ENCODE measurements around the gene CYTH4. TPM values are rescaled to one million over a fixed set of nuclear protein-coding genes. Genes with fewer than 3 reads are reported as not detected.

Gene CYTH4
- total and polyA plus RNA-seq, 2 of the 13 experiments (the other 11 are each of a cell fraction or from before 2014, with no cell fraction given): not detected

DNA sequence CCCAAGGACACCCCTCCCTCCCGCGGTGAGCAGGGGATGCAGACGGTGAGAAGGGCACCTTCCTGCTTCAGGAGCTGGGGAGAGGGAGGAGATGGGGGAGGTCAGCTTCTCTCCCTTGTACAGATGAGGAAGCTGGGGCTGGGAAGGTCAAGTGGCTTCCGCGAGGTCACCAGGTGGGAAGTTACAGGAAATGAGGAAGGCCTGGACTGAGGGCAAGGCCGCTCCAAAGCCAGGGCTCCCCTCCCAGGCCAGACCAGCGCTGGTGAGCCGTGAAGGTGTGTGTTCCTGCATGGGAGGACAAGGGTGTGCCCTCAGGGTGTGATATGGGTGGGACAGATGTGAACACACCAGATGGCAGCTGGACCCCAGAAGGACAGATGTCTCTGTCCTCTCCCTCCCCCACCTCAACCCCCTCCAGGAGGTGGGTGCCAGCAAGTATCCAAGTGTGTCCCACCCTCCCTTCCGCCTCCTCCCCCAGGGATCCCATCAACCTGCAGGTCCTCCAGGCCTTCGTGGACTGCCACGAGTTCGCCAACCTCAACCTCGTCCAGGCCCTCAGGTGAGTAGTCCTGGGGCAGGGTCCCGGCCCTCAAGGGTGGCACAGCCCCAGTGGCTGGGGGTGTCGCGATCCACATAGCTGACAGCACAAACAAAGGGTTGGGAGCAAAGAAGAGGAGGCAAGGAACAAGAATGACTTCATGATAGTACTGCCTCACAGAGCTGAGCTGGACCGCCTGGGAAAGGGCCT lies 16.6 kb downstream of the CYTH4 start:
- DNase-seq (ENCODE audit: low spot score) (no peak), ATAC-seq (no peak), FAIRE-seq (no peak)
- no peak overlapping the region for H3K9ac ChIP-seq (ENCODE audit: insufficient read depth, low read depth, low read length)
- H3K27ac ChIP-seq (ENCODE audit: extremely low read length, insufficient read depth, low read length): no peak overlapping the region
- peaks cover 4 to 20% of the 10 kb centered on the region in 2 experiments; a peak in 3 of 5 replicates for H3K27me3 ChIP-seq (ENCODE audit: control insufficient read depth in 1 of 2, insufficient read depth in 2 of 2, low read length in 2 of 2)
- no peak overlapping the region for H2AFZ ChIP-seq (ENCODE audit: low read length)
- H3K4me3 ChIP-seq (replicated peaks in 1 of 3; ENCODE audit: insufficient read depth in 1 of 3, low read depth in 2 of 3, low read length in 3 of 3): no peak overlapping the region
- H3K4me2 ChIP-seq (ENCODE audit: low read depth, low read length): no peak overlapping the region
- no peaks in the 10 kb centered on the region for H3K79me2 ChIP-seq (ENCODE audit: insufficient read depth, low read length)
- ChIA-PET POLR2A (no interaction called here), CTCF (ENCODE audit: low intra/inter-chr PET ratio, low total read pairs) (no interaction called here)
- WGBS (ENCODE audit: low lambda C conversion rate): 22% methylated on average over 16 of the region's 17 CpGs
- 0 out of 2 replicates have a peak, but pooled peaks cover 2% of the 10 kb centered on the region for H4K20me1 ChIP-seq (ENCODE audit: insufficient read depth, low read length)
- H3K36me3 ChIP-seq (replicated peaks in 1 of 2; ENCODE audit: control insufficient read depth in 1 of 2, insufficient read depth in 2 of 2, low read length in 2 of 2): no peaks in the 10 kb centered on the region
- TF ChIP-seq NFKBIZ (CRISPR knock-in tag; IDR thresholded peaks at IDR 0.05) (no peak), CBX2 (IDR thresholded peaks at IDR 0.05; ENCODE audit: low read depth, low read length) (no peak), CBX2 (CRISPR knock-in tag; IDR thresholded peaks at IDR 0.05; ENCODE audit: low read depth) (no peak), TCF7L2 (IDR thresholded peaks at IDR 0.05; ENCODE audit: low read depth, low read length) (no peak), ZNF724P (CRISPR knock-in tag; IDR thresholded peaks at IDR 0.05; ENCODE audit: borderline replicate concordance) (no peak), NKX3-1 (CRISPR knock-in tag; IDR thresholded peaks at IDR 0.05) (no peak), MEF2D (CRISPR knock-in tag; IDR thresholded peaks at IDR 0.05) (no peak), ATF7 (IDR thresholded peaks at IDR 0.05) (no peak), ATF7 (CRISPR knock-in tag; IDR thresholded peaks at IDR 0.05) (no peak), GABPB1 (CRISPR knock-in tag; IDR thresholded peaks at IDR 0.05) (no peak)
- TF ChIP-seq, protein P1, sequence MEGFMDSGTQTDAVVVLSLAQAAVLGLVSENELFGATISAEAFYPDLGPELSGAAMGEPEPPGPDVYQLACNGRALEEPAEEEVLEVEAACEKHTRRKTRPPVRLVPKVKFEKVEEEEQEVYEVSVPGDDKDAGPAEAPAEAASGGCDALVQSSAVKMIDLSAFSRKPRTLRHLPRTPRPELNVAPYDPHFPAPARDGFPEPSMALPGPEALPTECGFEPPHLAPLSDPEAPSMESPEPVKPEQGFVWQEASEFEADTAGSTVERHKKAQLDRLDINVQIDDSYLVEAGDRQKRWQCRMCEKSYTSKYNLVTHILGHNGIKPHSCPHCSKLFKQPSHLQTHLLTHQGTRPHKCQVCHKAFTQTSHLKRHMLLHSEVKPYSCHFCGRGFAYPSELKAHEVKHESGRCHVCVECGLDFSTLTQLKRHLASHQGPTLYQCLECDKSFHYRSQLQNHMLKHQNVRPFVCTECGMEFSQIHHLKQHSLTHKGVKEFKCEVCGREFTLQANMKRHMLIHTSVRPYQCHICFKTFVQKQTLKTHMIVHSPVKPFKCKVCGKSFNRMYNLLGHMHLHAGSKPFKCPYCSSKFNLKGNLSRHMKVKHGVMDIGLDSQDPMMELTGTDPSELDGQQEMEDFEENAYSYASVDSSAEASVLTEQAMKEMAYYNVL (CRISPR knock-in tag; IDR thresholded peaks at IDR 0.05; ENCODE audit: borderline replicate concordance): no peak
- TF ChIP-seq, protein P2, sequence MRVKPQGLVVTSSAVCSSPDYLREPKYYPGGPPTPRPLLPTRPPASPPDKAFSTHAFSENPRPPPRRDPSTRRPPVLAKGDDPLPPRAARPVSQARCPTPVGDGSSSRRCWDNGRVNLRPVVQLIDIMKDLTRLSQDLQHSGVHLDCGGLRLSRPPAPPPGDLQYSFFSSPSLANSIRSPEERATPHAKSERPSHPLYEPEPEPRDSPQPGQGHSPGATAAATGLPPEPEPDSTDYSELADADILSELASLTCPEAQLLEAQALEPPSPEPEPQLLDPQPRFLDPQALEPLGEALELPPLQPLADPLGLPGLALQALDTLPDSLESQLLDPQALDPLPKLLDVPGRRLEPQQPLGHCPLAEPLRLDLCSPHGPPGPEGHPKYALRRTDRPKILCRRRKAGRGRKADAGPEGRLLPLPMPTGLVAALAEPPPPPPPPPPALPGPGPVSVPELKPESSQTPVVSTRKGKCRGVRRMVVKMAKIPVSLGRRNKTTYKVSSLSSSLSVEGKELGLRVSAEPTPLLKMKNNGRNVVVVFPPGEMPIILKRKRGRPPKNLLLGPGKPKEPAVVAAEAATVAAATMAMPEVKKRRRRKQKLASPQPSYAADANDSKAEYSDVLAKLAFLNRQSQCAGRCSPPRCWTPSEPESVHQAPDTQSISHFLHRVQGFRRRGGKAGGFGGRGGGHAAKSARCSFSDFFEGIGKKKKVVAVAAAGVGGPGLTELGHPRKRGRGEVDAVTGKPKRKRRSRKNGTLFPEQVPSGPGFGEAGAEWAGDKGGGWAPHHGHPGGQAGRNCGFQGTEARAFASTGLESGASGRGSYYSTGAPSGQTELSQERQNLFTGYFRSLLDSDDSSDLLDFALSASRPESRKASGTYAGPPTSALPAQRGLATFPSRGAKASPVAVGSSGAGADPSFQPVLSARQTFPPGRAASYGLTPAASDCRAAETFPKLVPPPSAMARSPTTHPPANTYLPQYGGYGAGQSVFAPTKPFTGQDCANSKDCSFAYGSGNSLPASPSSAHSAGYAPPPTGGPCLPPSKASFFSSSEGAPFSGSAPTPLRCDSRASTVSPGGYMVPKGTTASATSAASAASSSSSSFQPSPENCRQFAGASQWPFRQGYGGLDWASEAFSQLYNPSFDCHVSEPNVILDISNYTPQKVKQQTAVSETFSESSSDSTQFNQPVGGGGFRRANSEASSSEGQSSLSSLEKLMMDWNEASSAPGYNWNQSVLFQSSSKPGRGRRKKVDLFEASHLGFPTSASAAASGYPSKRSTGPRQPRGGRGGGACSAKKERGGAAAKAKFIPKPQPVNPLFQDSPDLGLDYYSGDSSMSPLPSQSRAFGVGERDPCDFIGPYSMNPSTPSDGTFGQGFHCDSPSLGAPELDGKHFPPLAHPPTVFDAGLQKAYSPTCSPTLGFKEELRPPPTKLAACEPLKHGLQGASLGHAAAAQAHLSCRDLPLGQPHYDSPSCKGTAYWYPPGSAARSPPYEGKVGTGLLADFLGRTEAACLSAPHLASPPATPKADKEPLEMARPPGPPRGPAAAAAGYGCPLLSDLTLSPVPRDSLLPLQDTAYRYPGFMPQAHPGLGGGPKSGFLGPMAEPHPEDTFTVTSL (CRISPR knock-in tag; IDR thresholded peaks at IDR 0.05; ENCODE audit: borderline replicate concordance): no peak
- TF ChIP-seq, protein P3, sequence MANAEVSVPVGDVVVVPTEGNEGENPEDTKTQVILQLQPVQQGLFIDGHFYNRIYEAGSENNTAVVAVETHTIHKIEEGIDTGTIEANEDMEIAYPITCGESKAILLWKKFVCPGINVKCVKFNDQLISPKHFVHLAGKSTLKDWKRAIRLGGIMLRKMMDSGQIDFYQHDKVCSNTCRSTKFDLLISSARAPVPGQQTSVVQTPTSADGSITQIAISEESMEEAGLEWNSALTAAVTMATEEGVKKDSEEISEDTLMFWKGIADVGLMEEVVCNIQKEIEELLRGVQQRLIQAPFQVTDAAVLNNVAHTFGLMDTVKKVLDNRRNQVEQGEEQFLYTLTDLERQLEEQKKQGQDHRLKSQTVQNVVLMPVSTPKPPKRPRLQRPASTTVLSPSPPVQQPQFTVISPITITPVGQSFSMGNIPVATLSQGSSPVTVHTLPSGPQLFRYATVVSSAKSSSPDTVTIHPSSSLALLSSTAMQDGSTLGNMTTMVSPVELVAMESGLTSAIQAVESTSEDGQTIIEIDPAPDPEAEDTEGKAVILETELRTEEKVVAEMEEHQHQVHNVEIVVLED (CRISPR knock-in tag; IDR thresholded peaks at IDR 0.05; ENCODE audit: borderline replicate concordance): no peak
- no peaks in the 10 kb centered on the region for H3K9me3 ChIP-seq (ENCODE audit: low read length)
- intact Hi-C loops (cut with micrococcal nuclease; ENCODE audit: unreplicated experiment) (no loop called here), in situ Hi-C loops (cut with HindIII; ENCODE audit: extremely low pct_ligation_motif_present, low pct_unique_long_range_greater_than_20kb) (no loop called here)
- BruUV-seq (replicated peaks): no TSS peak
- H3K4me1 ChIP-seq (ENCODE audit: insufficient read depth, low read length): no peaks in the 10 kb centered on the region
